Natural killer cell (primary cell): Measurements from ENCODE around the gene ATP6V0B. TPM values are rescaled to one million over a fixed set of nuclear protein-coding genes. Genes with fewer than 3 reads are reported as not detected.

Experiments used
- ATAC-seq, 3 donors: fragments of 150-1000 bp in 2 of 3; fragments of 200-7000 bp in 1 of 3; cut with Tn5 transposase; 1 replicate in 1 of 3; 2 replicates in 2 of 3; pipeline ENCODE4 v1.10.0; 2021; ENCODE audit warnings: mild to moderate bottlenecking in 2 of 3, moderate library complexity in 2 of 3
- DNase-seq, 2 donors: peaks; one replicate each; pipeline versions ENCODE4 v3.0.0 to v3.0.0-alpha.2; 2013 to 2021; ENCODE audit warnings: mixed read lengths in 1 of 2
- H3K27ac ChIP-seq: one replicate; pipeline ENCODE4 v1.5.1; 2013; ENCODE audit warnings: mild to moderate bottlenecking, low read length
- H3K27me3 ChIP-seq: one replicate; pipeline ENCODE4 v1.6.1; 2013; ENCODE audit warnings: low read length; ENCODE audit not compliant: control insufficient read depth, insufficient read depth
- H3K36me3 ChIP-seq: one replicate; pipeline ENCODE4 v1.6.1; 2013; ENCODE audit warnings: low read length; ENCODE audit not compliant: control insufficient read depth, insufficient read depth
- H3K4me1 ChIP-seq: one replicate; pipeline ENCODE4 v1.6.1; 2013; ENCODE audit warnings: low read length; ENCODE audit not compliant: control insufficient read depth, insufficient read depth
- H3K4me3 ChIP-seq: one replicate; pipeline ENCODE4 v1.5.1; 2013; ENCODE audit warnings: low read length
- H3K9me3 ChIP-seq: one replicate; pipeline ENCODE4 v1.6.1; 2013; ENCODE audit warnings: low read length; ENCODE audit not compliant: control insufficient read depth, insufficient read depth
- H3K27ac Mint-ChIP-seq, 2 donors: one replicate each; pipeline ENCODE4 v1.8.0; 2022; ENCODE audit warnings: mild to moderate bottlenecking in 2 of 2, mixed read lengths in 2 of 2, moderate library complexity in 1 of 2
- H3K27me3 Mint-ChIP-seq, 2 donors: one replicate each; pipeline ENCODE4 v1.8.0; 2022; ENCODE audit warnings: low read depth in 2 of 2, mixed read lengths in 2 of 2
- H3K36me3 Mint-ChIP-seq: one replicate; pipeline ENCODE4 v1.8.0; 2022; ENCODE audit warnings: mixed read lengths
- H3K4me1 Mint-ChIP-seq, 2 donors: one replicate each; pipeline ENCODE4 v1.8.0; 2022; ENCODE audit warnings: mixed read lengths in 2 of 2
- H3K4me3 Mint-ChIP-seq: one replicate; pipeline ENCODE4 v1.8.0; 2022; ENCODE audit warnings: mild to moderate bottlenecking, moderate library complexity, mixed read lengths
- H3K9me3 Mint-ChIP-seq, 2 donors: one replicate each; pipeline ENCODE4 v1.8.0; 2022; ENCODE audit warnings: mixed read lengths in 2 of 2
- WGBS: methylation state at CpG from one replicate; pipeline ENCODE4 v1.1.7; 2013; ENCODE audit warnings: missing lambda C conversion rate; ENCODE audit not compliant: insufficient coverage; 5-methylcytosine and 5-hydroxymethylcytosine counted together
- intact Hi-C: fragments of 100-400 bp; cut with micrococcal nuclease; formaldehyde crosslinking; loops from one replicate; pipeline ENCODE4 v1.14.2; 2022
- total RNA-seq, 4 donors: library from RNA; stranded (reverse); fragments of 120-200 nt in 1 of 4; gene quantifications; one replicate each; pipeline versions ENCODE4 v1.2.3 to v1.2.4, GENCODE V29; 2013 to 2022
- TF ChIP-seq, protein P1 (sequence below): fragments of 200-600 bp; IDR thresholded peaks from one replicate; pipeline ENCODE4 v1.8.0; 2022; ENCODE audit warnings: antibody characterized with exemption

ATP6V0B gene
- total RNA-seq, 3 donors from 2014 or later (not counting 1 experiment from before 2014, with no cell fraction given): 76.3 to 115 (median 113) TPM

DNA sequence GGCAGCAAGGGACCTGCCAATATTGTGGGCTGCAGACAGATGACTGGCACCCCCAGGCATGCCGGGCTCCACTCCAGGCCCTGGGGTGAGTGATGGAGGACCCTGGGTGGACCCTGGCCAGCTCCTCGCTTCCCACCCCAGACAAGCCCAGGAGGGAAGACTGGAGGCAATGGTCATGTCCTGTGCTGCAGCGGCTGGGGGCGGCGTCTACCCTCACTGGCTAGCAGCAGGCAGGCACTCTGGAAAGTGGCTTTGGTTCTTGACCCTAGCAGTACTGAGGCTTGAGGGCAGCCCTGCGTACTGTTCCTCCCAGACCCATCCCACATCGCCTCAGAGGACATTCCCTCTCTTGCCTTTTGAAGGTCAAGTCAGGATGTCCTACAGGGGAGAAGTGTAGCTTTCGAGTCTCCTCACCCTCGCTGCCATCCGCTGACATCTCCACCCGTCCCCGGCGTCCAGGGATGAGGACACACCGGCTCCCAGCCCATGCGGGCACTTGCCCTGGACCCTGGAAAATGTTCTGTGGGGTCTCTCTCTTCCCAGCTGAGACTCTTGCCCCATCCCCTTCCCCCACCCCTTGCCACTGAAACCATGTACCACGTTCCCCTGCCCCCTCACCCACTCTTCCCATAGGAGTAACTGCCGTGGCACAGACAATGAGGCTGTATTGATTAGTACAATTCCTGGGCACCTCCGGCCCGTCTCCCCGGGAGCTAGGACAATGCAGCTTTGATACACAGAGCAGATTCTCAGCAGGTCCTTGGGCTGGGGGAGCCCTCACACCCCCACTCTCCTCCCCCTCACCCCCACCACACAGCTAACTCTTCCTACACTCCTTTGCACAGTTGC is 41.5 kb downstream of the ATP6V0B start:
- no peaks in the 10 kb centered on the region for H3K4me1 ChIP-seq
- H3K27ac ChIP-seq: no peak overlapping the region
- WGBS: 93% methylated on average over 20 of the region's 20 CpGs
- Mint-ChIP-seq H3K27me3 (peaks cover 0 to 7% of the 10 kb centered on the region in 2 donors), H3K36me3 (no peaks in the 10 kb centered on the region), H3K4me1 (no peaks in the 10 kb centered on the region), H3K4me3 (no peak overlapping the region), H3K9me3 (no peaks in the 10 kb centered on the region), H3K27ac (no peak overlapping the region)
- H3K27me3 ChIP-seq: no peaks in the 10 kb centered on the region
- TF ChIP-seq, protein P1, sequence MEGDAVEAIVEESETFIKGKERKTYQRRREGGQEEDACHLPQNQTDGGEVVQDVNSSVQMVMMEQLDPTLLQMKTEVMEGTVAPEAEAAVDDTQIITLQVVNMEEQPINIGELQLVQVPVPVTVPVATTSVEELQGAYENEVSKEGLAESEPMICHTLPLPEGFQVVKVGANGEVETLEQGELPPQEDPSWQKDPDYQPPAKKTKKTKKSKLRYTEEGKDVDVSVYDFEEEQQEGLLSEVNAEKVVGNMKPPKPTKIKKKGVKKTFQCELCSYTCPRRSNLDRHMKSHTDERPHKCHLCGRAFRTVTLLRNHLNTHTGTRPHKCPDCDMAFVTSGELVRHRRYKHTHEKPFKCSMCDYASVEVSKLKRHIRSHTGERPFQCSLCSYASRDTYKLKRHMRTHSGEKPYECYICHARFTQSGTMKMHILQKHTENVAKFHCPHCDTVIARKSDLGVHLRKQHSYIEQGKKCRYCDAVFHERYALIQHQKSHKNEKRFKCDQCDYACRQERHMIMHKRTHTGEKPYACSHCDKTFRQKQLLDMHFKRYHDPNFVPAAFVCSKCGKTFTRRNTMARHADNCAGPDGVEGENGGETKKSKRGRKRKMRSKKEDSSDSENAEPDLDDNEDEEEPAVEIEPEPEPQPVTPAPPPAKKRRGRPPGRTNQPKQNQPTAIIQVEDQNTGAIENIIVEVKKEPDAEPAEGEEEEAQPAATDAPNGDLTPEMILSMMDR: no peak
- DNase-seq (no peak), ATAC-seq (no peak)
- intact Hi-C loops: no loop called here
- H3K9me3 ChIP-seq: no peaks in the 10 kb centered on the region
- no peaks in the 10 kb centered on the region for H3K36me3 ChIP-seq
- H3K4me3 ChIP-seq: no peak overlapping the region

DNA sequence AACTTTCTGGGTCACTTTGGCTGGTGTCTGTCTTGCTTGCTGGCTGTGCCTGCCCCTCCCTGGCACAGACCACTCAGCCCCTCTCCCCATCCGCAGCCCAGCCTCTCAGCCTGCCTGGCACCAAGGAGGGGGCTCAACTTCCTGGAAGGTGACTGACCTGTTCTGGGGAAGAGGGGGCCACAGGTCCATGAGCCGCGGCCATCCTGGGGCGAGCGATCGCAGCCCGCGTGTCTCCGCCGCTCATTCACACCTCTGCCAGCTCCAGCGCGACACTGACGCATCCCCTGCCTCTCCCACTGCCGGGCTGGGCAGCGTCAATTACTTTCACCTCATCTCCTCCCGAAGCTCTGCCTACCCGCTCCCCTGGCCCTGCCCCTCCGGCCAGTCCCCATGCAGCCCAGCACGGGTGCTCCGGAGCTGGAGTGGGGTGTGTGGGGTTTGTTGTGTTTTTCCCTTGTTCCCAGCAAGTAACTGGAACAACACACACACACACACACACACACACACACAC is 42.2 kb downstream of the ATP6V0B start:
- no peaks in the 10 kb centered on the region for H3K9me3 ChIP-seq
- no peak overlapping the region for H3K27ac Mint-ChIP-seq
- no peak overlapping the region for H3K4me3 Mint-ChIP-seq
- TF ChIP-seq, protein P1: no peak
- WGBS: 97% methylated on average over 18 of the region's 20 CpGs
- H3K4me1 Mint-ChIP-seq: no peaks in the 10 kb centered on the region
- no peaks in the 10 kb centered on the region for H3K9me3 Mint-ChIP-seq
- H3K27ac ChIP-seq: no peak overlapping the region
- DNase-seq (no peak), ATAC-seq (no peak)
- no peaks in the 10 kb centered on the region for H3K27me3 ChIP-seq
- no peaks in the 10 kb centered on the region for H3K36me3 Mint-ChIP-seq
- H3K4me1 ChIP-seq: no peaks in the 10 kb centered on the region
- no peaks in the 10 kb centered on the region for H3K36me3 ChIP-seq
- H3K27me3 Mint-ChIP-seq: peaks cover 0 to 7% of the 10 kb centered on the region in 2 donors
- H3K4me3 ChIP-seq: no peak overlapping the region
- intact Hi-C loops: no loop called here

DNA sequence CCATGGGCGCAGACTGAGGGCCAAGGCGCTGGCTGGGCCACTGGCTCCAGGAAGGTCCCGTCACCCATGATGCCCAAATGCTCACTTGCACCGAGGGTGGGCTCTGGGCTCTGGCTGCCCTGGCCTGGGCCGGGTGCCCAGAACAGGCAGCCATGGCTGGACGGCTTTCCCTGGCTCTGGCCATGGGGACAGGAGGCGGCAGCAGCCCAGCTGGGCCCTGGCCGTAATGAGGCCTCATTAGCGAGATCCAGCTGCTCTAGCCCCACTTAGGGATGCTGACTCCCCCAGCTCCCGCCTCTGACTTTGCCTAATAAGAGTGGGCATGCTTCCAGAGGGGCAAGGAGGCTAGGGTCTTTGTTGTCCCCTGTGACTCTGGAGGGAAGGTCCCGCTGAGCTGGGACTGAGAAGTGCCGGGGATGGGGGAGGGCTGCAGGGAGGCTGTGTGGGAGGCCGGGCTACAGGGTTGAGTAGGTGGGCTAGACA is 44.7 kb downstream of the ATP6V0B start:
- no peaks in the 10 kb centered on the region for H3K36me3 Mint-ChIP-seq
- no peak overlapping the region for H3K27ac Mint-ChIP-seq
- H3K4me1 ChIP-seq: no peaks in the 10 kb centered on the region
- no peak overlapping the region for H3K4me3 Mint-ChIP-seq
- H3K36me3 ChIP-seq: no peaks in the 10 kb centered on the region
- H3K4me3 ChIP-seq: no peak overlapping the region
- H3K27me3 Mint-ChIP-seq: peaks cover 0 to under 1% of the 10 kb centered on the region in 2 donors
- no peaks in the 10 kb centered on the region for H3K27me3 ChIP-seq
- 93% methylated on average over 13 of the region's 13 CpGs for WGBS
- no peaks in the 10 kb centered on the region for H3K4me1 Mint-ChIP-seq
- H3K9me3 Mint-ChIP-seq: no peaks in the 10 kb centered on the region
- intact Hi-C loops: no loop called here
- no peak overlapping the region for H3K27ac ChIP-seq
- ATAC-seq (no peak), DNase-seq (no peak)
- H3K9me3 ChIP-seq: no peaks in the 10 kb centered on the region
- TF ChIP-seq, protein P1: no peak
